Measurements from ENCODE around the gene MCC.

Gene MCC

DNA sequence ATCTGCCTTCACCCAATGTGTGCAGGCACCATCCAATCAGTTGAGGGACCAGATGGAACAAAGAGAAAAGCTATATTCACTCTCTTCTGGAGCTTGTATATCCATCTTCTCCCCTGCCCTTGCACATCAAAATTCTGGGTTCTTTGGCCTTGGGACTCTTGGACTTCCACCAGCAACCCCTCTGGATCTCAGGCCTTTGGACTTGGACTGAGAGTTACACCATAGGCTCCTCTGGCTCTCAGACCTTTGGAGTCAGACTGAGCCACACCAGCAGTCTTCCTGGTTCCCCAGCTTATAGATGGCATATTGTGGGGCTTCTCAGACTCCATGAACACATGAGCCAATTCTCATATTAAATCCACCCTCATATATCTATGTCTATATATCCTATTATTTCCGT, 126.6 kb downstream of the MCC start:
- DNase-seq (ENCODE audit: low read depth), result no peak

DNA sequence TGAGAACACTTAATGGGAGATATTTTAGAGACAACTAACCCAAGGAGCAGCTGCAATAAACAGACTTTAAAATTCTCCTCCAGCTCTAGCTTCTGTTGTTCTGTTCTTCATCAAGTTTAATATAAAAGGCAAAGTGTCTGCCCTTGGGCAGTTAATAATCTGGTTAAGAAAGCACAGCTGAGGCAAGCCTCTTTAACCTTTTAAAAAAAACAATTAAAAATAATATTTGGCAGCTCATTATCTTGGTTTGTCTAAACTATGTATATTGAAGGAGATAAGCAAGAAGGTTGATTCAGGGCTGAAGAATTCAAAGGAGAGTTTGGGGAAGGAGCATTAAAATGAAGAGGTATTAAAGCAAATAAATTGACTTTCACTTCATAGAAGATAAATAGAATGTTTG, 128.8 kb downstream of the MCC start:
- no peak for DNase-seq (ENCODE audit: low read depth)

DNA sequence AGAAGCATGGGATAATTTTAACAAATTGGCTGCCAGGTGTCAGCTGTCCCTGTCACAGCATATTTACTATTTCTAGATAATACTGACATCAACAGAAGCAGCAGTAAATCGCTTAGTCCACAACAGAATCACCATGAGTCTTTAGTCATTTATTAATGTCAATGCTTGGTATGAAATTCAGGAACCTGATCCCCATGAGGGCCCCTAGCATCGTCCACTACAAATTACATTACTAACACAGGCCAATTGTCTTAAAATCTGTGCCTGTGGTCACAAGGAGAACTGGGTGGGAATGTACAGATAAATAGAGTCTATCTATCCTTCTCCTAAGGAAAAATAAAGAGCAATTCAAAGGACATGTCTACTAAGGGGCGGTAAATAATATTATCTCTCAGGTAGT, 129.6 kb downstream of the MCC start:
- no peak for DNase-seq (ENCODE audit: low read depth)

DNA sequence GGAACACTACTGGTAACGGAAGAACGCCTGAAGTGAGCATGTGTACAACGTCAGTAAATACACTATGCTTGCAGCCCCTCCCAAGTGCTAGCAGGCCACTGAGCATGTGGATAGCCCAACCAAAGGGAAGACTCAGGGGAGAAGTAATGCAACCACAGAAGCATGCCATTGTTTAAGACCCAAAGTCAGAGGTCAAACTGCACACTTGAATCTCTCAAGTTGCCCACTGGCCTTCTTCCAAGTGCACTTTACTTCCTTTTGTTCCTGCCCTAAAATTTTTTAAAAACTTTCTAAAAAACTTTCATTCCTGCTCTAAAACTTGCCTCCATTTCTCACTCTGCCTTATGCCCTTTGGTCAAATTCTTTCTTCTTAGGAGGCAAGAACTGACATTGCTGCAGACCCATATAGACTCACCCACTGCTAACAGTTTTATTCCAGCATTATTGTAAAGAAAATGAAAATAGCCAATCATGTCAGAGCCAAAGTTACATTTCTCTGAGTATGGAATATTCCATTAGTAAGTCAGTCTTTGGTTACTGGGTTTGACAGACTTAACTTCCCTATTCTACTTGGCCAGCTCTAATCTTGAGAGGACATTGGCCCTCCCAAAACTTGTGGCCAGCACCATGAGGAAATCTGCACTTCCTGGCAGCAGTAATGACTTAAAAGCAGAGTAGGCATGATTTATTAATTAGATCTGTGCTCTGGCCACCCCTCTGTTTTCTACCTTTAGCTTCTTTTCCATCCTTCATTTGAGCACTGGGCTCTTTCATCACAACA, 130.4 kb downstream of the MCC start:
- DNase-seq (ENCODE audit: low read depth), result no peak

DNA sequence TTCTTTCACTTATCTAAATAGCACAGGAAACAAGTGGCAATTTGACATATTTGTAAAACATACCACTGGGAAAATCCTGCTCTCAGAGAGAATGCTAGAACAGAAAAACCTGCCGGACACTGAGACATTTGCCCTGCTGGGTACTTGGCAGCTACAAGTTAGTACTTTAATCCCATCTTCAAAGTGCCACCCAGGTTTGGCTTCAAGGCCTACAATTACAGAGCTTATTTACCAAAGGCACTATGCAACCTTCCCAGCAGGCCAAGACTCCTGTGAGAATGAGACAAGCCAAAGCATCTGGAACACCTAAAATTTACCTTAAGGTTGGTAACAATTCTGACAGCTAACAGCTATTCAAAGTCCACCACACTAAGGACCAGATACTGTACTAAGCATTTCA, 131.8 kb downstream of the MCC start:
- no peak for DNase-seq (ENCODE audit: low read depth)

DNA sequence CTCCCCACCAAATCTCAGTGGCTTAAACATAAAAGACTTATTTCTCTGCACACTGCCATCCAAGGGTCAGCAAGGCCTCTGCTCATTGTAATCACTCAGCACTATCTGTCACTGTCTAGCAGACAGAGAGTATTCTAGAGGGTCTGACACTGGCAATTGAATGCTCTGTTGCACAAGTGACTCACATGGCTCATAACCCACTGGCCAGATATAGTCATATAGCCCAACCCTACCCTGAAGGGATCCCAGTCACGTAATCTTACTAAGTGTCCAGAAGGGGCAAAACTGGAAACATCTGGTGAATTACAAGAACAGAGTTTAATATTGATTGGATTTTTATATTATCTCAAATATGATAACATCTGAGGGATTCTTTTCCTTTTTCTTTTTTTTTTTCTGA, 134.2 kb downstream of the MCC start:
- DNase-seq (ENCODE audit: low read depth), result no peak

DNA sequence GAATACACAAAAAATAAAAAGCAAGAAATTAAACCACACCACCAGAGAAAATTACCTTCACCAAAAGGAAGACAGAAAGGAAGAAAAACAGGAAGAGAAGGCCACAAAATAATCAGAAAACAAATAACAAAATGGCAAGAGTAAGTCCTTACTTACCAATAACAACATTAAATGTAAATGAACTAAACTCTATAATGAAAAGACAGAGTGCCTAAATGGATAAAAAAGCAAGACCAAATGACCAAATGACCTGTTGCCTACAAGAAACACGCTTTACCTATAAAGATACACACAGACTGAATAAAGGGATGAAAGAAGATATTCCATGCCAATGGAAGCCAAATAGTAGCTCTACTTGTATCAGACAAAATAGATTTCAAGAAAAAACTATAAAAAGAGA, 140.7 kb downstream of the MCC start:
- no peak for DNase-seq (ENCODE audit: low read depth)

DNA sequence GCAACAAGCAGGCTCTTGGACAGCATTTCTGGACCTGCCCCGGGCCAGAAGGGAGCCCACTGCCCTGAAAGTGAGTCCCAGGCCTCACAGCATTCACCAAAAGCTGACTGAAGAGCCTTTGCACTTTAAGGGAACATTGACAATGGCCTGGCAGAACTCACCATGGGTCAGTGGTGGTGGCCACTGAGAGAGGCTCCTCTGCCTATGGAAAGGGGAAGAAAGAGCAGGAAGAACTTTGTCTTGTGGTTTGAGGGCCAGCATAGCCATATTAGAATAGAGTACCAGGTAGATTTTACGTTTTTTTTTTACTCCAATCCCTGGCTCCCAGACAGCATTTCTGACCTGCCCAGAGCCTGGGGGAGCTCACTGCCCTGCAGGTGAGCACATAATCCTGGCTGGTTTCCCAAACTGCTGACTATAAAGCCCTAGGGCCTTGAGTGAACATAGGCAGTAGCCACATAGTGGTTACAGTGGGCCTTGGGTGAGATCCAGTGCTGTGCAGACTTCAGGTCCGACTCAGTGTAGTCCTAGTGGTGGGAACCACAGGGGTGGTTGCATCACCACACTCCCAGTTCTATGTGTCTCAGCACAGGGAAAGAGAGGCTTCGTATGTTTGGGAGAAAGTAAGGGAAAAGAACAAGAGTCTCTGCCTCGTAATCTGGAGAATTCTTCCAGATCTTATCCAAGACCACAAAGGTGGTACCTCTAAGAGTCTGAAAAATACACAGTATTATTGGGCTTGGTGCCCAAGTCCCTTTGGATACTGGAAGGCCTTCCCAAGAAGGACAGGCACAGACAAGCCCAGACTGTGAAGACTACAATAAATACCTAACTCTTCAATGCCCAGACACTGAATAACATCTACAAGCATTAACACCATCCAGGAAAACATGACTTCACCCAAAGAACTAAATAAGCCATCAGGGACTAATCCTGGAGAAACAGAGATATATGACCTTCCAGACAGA, 143.0 kb downstream of the MCC start:
- DNase-seq (ENCODE audit: low read depth), result no peak

DNA sequence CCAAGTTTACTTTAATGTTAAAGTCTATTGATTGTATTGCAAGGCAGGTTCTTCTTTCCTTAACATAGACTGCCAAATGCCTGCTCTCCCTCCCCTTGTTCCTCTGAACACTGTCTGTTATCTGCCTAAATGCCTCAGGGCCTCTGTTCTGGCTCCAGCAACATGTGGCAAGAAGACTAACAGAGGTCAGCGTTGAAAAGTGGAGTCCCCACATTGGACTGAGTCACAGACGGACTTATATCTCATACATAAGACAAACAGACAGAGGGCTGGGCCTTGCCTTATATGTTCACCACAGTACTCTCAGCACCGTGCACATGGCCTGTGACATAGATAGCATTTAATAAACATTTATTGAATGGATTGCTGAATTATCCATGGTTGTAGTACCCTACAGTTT, 144.9 kb downstream of the MCC start:
- no peak for DNase-seq (ENCODE audit: low read depth)

DNA sequence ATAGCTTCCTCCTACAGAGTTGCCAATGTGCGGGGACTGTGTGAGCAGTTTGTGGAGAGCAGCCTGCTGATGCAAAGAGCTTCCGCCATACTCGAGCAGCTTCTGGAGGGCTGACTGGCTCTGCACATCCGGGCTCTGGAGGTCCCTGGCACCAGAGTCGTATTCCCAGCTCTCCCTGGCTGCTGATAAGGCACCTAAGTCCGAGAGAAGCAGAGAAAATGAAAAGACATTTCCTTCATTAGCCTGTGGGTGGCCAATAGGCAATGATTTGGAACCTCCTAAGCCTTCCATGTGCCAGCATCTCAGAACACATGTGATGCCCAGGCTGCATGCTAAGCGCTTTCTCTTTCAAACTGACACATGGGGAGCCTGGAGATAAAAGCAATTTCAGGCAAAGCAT, 147.7 kb downstream of the MCC start:
- no peak for DNase-seq (ENCODE audit: low read depth)

DNA sequence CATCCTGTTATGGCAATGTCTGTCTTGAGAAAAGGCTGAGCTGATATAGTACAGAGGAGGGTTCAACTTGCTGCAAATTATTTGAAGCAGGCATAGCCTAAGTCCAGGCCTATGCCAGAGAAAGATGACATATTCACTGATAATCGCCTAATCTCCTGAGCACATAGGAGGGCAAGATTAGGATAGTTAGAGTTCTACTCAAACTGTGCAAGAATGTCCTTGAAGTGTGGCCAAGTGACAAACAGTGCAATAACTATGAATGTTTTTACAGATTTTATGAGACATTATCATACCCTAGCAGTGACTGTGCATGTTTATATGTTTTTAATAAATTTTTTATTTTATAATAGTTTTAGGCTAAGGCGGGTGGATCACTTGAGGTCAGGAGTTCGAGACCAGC, 149.6 kb downstream of the MCC start:
- DNase-seq (ENCODE audit: low read depth), result no peak

DNA sequence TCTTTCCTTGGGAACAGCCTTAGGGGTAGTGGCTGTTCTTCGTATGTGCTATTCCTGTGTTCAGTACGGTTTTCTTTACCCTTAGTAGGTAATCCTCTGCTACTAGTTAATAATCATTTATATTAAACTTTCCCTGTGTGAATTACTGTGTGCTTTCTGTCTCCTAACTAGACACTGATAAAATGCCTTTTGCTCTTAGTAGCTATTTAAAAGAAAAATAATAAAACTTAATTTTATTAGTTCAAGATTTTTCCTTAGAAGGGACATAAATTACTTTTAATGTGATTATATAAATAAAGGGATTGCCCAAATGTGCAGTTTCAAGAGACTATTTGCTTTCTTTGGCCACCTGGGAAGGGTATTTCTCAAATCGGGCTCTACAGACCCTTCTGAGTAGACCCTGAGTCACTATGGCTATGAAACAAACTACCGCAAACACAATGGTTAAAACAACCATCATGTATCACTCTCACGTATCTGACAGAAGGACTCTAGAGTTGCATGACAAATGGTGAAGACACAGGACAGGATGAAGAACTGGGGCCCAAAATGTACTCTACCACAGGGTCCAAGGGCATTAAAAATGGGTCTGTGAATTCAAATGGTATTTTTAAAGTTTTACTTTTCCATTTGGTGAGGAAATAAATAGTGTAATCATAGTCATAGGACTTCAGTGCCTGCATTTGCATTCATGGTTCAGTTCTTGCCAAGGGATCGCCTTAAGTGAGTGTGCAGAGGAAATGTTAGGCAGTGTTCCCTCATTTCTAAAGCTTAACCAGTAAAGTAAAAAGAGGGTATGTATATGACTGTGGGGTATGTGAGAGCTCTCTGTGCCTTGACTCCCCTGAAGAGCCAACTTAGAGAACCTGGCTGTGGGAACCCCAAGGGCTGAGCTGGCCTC, 150.5 kb downstream of the MCC start:
- no peak for DNase-seq (ENCODE audit: low read depth)

DNA sequence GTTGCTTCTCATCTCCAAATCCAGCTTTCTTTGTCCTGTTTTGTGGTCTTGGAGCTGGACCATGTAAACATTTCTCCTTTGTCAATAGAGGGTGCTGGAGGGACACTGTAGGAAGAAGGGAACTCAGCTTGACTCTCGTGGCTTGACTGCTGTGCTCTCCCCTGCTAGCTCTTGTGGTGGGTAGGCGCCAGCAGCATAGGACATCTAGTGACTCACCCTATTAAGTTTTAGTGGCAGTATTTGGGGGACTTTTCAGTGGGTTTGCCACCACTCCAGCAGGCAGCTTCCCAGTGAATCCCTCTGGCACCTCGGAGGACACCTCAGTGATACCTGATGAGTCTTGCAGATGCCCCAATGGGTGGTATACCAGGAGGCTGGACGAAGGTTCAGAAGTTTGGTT, 151.3 kb downstream of the MCC start:
- DNase-seq (ENCODE audit: low read depth), result no peak

DNA sequence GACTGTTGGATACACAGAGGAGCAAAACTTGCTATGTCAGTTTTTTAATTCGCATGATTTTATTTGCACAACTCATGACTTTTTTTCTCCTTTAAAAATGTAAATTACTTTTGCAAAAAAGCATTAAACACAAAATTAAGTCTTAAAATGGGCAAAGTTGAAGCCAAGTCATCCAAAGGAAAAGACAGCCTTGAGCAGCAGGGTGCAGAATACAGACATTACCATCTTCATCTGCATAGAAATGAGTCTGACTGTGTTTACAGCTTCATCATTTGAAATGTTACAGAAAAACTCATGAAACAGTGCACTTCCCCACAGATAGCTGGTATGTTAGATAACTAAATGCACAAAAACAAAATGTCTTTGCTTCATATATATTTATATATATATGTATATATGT, 154.8 kb downstream of the MCC start:
- DNase-seq (ENCODE audit: low read depth), result no peak

DNA sequence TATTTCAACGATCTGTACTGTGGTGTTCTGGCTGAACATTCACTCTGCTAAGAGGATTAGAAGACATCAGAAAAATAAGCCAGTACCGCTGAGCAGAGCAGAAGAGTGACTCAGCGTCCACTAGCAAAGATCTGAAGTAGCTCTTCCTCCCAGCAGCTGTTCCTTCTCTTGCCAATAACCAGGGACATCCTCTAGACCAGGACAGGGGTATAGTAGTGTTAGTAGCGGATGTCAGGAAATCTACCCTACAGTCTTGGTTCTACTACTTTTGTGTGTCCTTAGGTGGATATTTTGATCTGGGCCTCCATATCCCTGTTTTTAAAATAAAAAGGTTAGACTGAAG, 157.1 kb downstream of the MCC start:
- DNase-seq (ENCODE audit: low read depth), result no peak

DNA sequence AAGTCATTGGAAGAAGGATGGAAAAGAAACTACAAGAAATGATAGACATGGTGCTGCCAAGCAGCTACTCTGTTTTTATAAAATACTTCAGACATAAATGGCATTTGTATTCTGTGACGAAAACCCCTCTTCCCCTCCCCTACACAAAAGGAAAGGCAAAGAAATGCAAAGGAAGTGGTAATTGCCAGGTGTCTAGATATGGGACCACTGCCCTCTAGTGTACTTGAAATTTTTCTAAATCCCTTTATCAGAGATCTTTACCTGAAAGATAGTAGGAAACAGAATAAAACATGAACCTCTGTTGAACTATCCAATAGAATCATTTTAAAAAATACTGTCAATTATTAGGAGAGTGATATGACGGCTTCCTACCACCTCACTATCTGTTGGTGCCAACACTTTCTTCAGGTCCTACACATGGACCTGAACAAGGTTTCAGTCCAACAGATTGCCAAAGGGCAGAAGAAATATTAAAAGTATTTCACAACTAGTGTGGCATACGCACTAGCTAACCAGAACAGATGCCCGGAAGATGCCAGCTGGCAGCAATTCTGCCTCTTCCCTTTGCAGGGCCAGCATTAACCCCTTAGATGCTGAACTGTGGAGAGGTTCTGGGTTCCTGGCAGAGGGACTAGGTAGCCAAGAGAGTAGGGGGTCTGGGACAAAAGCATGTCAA, 157.6 kb downstream of the MCC start:
- DNase-seq (ENCODE audit: low read depth), result no peak

DNA sequence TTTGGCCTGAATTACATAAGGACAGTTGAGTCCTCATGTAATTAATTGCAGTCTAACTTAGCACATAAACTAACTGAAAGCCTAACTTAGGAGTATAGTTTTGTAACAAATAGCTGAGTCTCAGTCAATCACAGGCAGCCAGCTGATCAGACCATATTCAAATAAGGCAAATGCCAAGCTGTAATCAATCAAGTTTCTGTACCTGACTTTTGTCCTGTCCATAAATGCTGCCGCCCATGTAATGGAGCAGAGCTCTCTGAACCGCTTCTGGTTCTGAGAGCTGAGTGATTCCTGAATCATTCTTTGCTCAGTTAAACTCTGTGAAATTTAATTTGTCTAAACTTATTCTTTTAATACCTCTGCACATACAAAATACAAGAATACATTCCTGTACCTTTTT, 158.3 kb downstream of the MCC start:
- DNase-seq (ENCODE audit: low read depth), result no peak

DNA sequence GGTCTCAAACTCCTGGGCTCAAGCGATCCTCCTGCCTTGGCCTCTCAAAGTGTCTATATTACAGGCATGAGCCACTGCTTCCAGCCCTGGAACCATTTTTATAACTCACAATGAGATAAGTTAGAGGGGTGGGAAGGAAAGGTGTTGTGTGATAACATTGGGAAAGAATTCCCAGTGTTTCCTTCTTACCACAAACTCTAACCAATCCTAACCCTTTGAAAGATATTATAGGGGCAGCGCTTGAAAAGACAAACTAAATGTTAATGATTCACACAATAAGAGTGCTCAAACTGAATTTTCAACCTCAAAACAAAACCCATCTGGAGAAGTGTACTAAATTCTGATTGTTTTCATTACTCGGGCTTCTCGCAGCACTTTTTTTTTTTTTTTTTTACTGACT, 163.2 kb downstream of the MCC start:
- no peak for DNase-seq (ENCODE audit: low read depth)

DNA sequence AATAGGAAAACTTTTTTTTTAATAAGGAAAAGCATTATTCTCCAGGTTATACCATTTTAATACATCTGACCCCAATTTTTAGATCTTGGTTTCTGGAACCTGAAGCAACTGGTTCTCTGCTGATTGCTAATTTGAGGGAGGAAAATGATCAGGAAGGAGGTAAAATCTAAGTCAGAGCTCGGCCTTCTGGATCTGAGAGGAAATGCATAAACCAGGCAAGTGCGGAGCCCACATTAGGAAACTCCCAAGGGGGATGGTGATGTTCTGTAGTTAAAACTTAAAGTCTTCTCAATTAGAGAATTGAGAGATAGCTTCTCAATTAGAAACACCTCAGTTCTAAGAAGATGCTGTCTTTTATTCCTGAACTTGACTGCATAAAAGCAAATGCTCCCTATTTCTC, 167.0 kb downstream of the MCC start:
- no peak for DNase-seq (ENCODE audit: low read depth)

DNA sequence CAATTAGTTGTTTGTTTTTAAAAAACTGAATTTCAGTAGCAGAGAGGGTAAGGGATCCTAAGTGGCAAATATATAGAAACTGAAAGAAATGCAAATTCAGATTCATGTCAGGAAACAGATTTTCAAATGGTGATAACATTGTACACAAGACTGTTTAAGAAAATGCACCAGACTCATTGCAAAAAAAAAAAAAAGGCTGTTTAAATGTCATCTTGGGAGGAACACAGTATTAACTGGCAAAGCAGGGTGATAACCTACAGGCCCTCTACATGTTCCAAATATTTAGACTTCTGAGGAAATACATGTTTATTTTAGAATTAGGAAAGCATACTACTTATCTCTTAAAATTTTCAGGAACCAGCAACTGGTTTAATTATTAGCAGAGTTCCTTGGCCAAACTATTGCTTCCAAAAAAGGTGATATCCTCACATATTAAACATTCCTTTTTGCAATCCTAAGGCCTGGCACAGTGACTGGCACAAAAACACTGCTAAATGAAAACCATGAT, 167.9 kb downstream of the MCC start:
- no peak for DNase-seq (ENCODE audit: low read depth)

DNA sequence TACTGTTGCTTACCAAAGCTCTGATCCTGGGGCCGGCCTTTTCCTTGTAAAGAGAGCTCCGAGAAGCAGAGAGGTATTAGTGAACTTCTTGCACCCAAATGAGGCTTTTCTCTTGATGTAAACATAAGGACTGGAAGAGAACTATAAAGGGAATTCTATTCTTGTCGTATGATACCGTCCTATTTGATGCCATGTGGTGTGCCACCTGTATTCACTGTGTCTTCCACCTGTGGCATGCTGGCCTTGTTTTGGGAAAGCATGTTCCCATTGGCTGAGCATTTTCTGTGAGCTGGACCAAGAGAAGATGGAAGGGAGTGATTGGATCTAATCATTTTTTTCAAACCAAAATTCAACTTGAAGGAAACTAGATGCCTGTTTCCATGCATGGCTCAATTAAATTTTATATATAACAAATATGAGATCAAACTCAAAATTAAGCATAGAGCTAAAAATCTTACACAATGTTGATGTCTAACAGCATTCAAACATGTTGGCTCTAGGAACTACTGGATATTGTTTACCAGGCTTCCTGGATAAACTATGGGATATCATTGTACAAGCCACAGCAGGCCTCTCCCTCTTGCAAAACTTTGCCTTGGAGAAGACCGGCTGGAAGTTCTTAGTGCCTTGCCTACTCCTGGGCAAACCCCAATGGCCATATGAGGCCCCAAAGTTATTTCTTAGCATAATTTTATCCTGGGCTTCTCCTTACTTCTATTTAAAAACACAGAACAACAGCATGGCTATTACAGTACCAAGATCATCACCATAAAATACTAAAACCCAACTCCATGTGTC, 168.8 kb downstream of the MCC start:
- no peak for DNase-seq (ENCODE audit: low read depth)
